Right renal pelvis (tissue), 4 donors: Measurements from ENCODE around the gene CGRRF1. TPM values are rescaled to one million over a fixed set of nuclear protein-coding genes. Genes with fewer than 3 reads are reported as not detected.

ENCODE experiments used
- DNase-seq, 4 donors: peaks; one replicate each; pipeline ENCODE4 v3.0.0-alpha.2; 2013; ENCODE audit warnings: low read depth in 4 of 4, low spot score in 3 of 4, missing footprints in 1 of 4
- polyA plus RNA-seq, 4 donors: library from polyadenylated mRNA; unstranded; fragments of 120-200 nt; gene quantifications; one replicate each; pipeline ENCODE4 v1.2.1, GENCODE V29; 2013; ENCODE audit not compliant: insufficient read length in 4 of 4

CGRRF1 gene
- polyA plus RNA-seq, 4 donors: 27.5 to 37.5 (median 35.3) TPM

- no peak for DNase-seq
These were observed 61.1 kb downstream of the CGRRF1 start for GRCh38 chr14:54570631-54571415.

- DNase-seq: no peak
These were observed 62.6 kb downstream of the CGRRF1 start for GRCh38 chr14:54572316-54572715.

- DNase-seq: no peak
These were observed 64.8 kb downstream of the CGRRF1 start for GRCh38 chr14:54574528-54574927.

- no peak for DNase-seq
These were observed 67.8 kb downstream of the CGRRF1 start for GRCh38 chr14:54577494-54577893.

- DNase-seq: no peak
These were observed 68.3 kb downstream of the CGRRF1 start for GRCh38 chr14:54577977-54578376.

- DNase-seq: no peak
These were observed 69.9 kb downstream of the CGRRF1 start for GRCh38 chr14:54579621-54580020.

- no peak for DNase-seq
These were observed 71.2 kb downstream of the CGRRF1 start for GRCh38 chr14:54580933-54581332.

GRCh38 chr14:54582334-54582733 is 72.6 kb downstream of the CGRRF1 start:
- no peak for DNase-seq

- no peak for DNase-seq
These were observed 74.4 kb downstream of the CGRRF1 start for GRCh38 chr14:54584097-54584496.

GRCh38 chr14:54585214-54585613 is 75.5 kb downstream of the CGRRF1 start:
- no peak for DNase-seq

Other genes starting within 250 kb of the CGRRF1 start
- 10 to 100 TPM; 21.3 to 30.5 (median 26.6) TPM for gene CDKN3, start 112.9 kb upstream of the CGRRF1 start, polyA plus RNA-seq
- gene CNIH1, start 68.5 kb upstream of the CGRRF1 start, polyA plus RNA-seq: 100 to 1,000 TPM; 136 to 157 (median 152) TPM
- gene GMFB, start 20.9 kb upstream of the CGRRF1 start, polyA plus RNA-seq: 100 to 1,000 TPM in 3 of 4 donors, 10 to 100 TPM in 1; 91.9 to 113 (median 106) TPM
- 10 to 100 TPM in 1 of 4 donors, 1 to 10 TPM in 3; 8.2 to 10.8 (median 9.8) TPM for gene SAMD4A, start 57.2 kb downstream of the CGRRF1 start, polyA plus RNA-seq